ENCODE results near the gene TOR2A.

TOR2A gene

GRCh38 chr9:127686461-127687393 is 48.4 kb downstream of the TOR2A start:
- no peaks in the 10 kb centered on the region for H3K36me3 ChIP-seq
- no peak overlapping the region for H3K4me3 ChIP-seq (ENCODE audit: low read depth in 1 of 2, low read length in 1 of 2)
- no peaks in the 10 kb centered on the region for H3K9me3 ChIP-seq
- H3K27me3 ChIP-seq: no peaks in the 10 kb centered on the region
- TF ChIP-seq CTCF (IDR thresholded peaks at IDR 0.05): no peak
- H3K4me1 ChIP-seq (ENCODE audit: control insufficient read depth in 1 of 2, insufficient read depth in 1 of 2, low read depth in 1 of 2, low read length in 1 of 2): no peaks in the 10 kb centered on the region
- no peak overlapping the region for H3K27ac ChIP-seq

- no peak for TF ChIP-seq CTCF (IDR thresholded peaks at IDR 0.05)
- no peak overlapping the region for H3K27ac ChIP-seq
These were observed 50.5 kb downstream of the TOR2A start for GRCh38 chr9:127684576-127684975.

GRCh38 chr9:127683723-127684122 is 51.4 kb downstream of the TOR2A start:
- no peak for TF ChIP-seq CTCF (IDR thresholded peaks at IDR 0.05)
- H3K4me3 ChIP-seq (ENCODE audit: low read depth in 1 of 2, low read length in 1 of 2): no peak overlapping the region
- no peaks in the 10 kb centered on the region for H3K9me3 ChIP-seq
- H3K27me3 ChIP-seq: no peaks in the 10 kb centered on the region
- H3K27ac ChIP-seq: no peak overlapping the region
- H3K36me3 ChIP-seq: no peaks in the 10 kb centered on the region
- no peaks in the 10 kb centered on the region for H3K4me1 ChIP-seq (ENCODE audit: control insufficient read depth in 1 of 2, insufficient read depth in 1 of 2, low read depth in 1 of 2, low read length in 1 of 2)

More at GRCh38 chr9:127684576-127684975, 50.5 kb downstream of the TOR2A start:
- no peaks in the 10 kb centered on the region for H3K9me3 ChIP-seq
- H3K4me1 ChIP-seq (ENCODE audit: control insufficient read depth in 1 of 2, insufficient read depth in 1 of 2, low read depth in 1 of 2, low read length in 1 of 2): no peaks in the 10 kb centered on the region
- H3K36me3 ChIP-seq: no peaks in the 10 kb centered on the region
- no peaks in the 10 kb centered on the region for H3K27me3 ChIP-seq
- H3K4me3 ChIP-seq (ENCODE audit: low read depth in 1 of 2, low read length in 1 of 2): no peak overlapping the region

- Histone ChIP-seq H3K9me3 (no peaks in the 10 kb centered on the region), H3K4me1 (ENCODE audit: control insufficient read depth in 1 of 2, insufficient read depth in 1 of 2, low read depth in 1 of 2, low read length in 1 of 2) (no peaks in the 10 kb centered on the region), H3K27ac (no peak overlapping the region), H3K36me3 (no peaks in the 10 kb centered on the region), H3K4me3 (ENCODE audit: low read depth in 1 of 2, low read length in 1 of 2) (no peak overlapping the region), H3K27me3 (no peaks in the 10 kb centered on the region)
- no peak for TF ChIP-seq CTCF (IDR thresholded peaks at IDR 0.05)
These were observed 52.5 kb downstream of the TOR2A start for GRCh38 chr9:127682351-127683136.
